HepG2 (cell line): ENCODE data around the gene C4B. TPM values are rescaled to one million over a fixed set of nuclear protein-coding genes. Genes with fewer than 3 reads are reported as not detected.

Experiments used
- BCL6 ChIP-seq: IDR thresholded peaks from 2 replicates; pipeline ENCODE4 v1.6.1; 2016; ENCODE audit warnings: missing genetic modification reagents, missing compliant biosample characterization
- CBFB ChIP-seq: sonication (generic); formaldehyde crosslinking; IDR thresholded peaks from 2 replicates; pipeline ENCODE4 v1.4.0; 2020; ENCODE audit warnings: missing genetic modification reagents
- CREB1 ChIP-seq, 2 experiments: fragments of 450-650 bp in 1 of 2; IDR thresholded peaks; 2 replicates each; pipeline ENCODE4 v1.6.1; 2016 to 2017; ENCODE audit warnings: control low read depth in 1 of 2, mild to moderate bottlenecking in 1 of 2, missing compliant biosample characterization in 1 of 2, missing genetic modification characterization in 1 of 2
- CREBL2 ChIP-seq: sonication (generic); formaldehyde crosslinking; IDR thresholded peaks from 2 replicates; pipeline ENCODE4 v1.8.1; 2023; ENCODE audit warnings: missing genetic modification reagents, mild to moderate bottlenecking, borderline replicate concordance
- GLI4 ChIP-seq: sonication (generic); formaldehyde crosslinking; IDR thresholded peaks from 2 replicates; pipeline ENCODE4 v1.5.1; 2020; ENCODE audit warnings: missing genetic modification reagents, mild to moderate bottlenecking, moderate library complexity, borderline replicate concordance
- GPN1 ChIP-seq: sonication (generic); formaldehyde crosslinking; IDR thresholded peaks from 2 replicates; pipeline ENCODE4 v1.5.1; 2020; ENCODE audit warnings: missing genetic modification reagents, borderline replicate concordance
- HDAC1 ChIP-seq: sonication (generic); formaldehyde crosslinking; IDR thresholded peaks from 2 replicates; pipeline ENCODE4 v1.5.1; 2020; ENCODE audit warnings: mild to moderate bottlenecking, missing genetic modification reagents
- PRDM10 ChIP-seq: sonication (generic); formaldehyde crosslinking; IDR thresholded peaks from 2 replicates; pipeline ENCODE4 v1.4.0; 2020; ENCODE audit warnings: low read depth, missing genetic modification reagents
- REL ChIP-seq: sonication (generic); formaldehyde crosslinking; conservative IDR thresholded peaks from 2 replicates; pipeline ENCODE4 v1.8.0; 2022; ENCODE audit warnings: mild to moderate bottlenecking, missing genetic modification reagents, moderate library complexity
- RELA ChIP-seq: sonication (generic); formaldehyde crosslinking; IDR thresholded peaks from 2 replicates; pipeline ENCODE4 v1.4.0; 2020; ENCODE audit warnings: missing genetic modification reagents
- TAF15 ChIP-seq: fragments of 200-400 bp; formaldehyde crosslinking; IDR thresholded peaks from one replicate; pipeline ENCODE4 v1.6.1; 2018; ENCODE audit warnings: mild to moderate bottlenecking, low read depth, low read length; ENCODE audit not compliant: poor library complexity, severe bottlenecking
- TSC22D2 ChIP-seq: sonication (generic); formaldehyde crosslinking; IDR thresholded peaks from 2 replicates; pipeline ENCODE4 v1.5.1; 2020; ENCODE audit warnings: missing genetic modification reagents, mild to moderate bottlenecking, borderline replicate concordance
- ZNF205 ChIP-seq: IDR thresholded peaks from 2 replicates; pipeline ENCODE4 v1.6.1; 2018; ENCODE audit warnings: missing biosample characterization, missing genetic modification reagents
- ZNF274 ChIP-seq: sonication (generic); formaldehyde crosslinking; IDR thresholded peaks from 2 replicates; pipeline ENCODE4 v1.5.1; 2020; ENCODE audit warnings: mild to moderate bottlenecking, missing genetic modification reagents
- ZNF333 ChIP-seq: sonication (generic); formaldehyde crosslinking; IDR thresholded peaks from 2 replicates; pipeline ENCODE4 v1.4.0; 2020; ENCODE audit warnings: mild to moderate bottlenecking, missing genetic modification reagents, borderline replicate concordance
- ZNF33B ChIP-seq: sonication (generic); formaldehyde crosslinking; IDR thresholded peaks from 2 replicates; pipeline ENCODE4 v1.5.1; 2020; ENCODE audit warnings: mild to moderate bottlenecking, missing genetic modification reagents
- ZNF558 ChIP-seq: sonication (generic); formaldehyde crosslinking; IDR thresholded peaks from 2 replicates; pipeline ENCODE4 v1.9.0; 2022; ENCODE audit warnings: mild to moderate bottlenecking, missing genetic modification reagents, borderline replicate concordance
- ZNF644 ChIP-seq: IDR thresholded peaks from 2 replicates; pipeline ENCODE4 v1.6.1; 2016; ENCODE audit warnings: low read depth
- ZNF660 ChIP-seq: sonication (generic); formaldehyde crosslinking; IDR thresholded peaks from 2 replicates; pipeline ENCODE4 v1.5.1; 2020; ENCODE audit warnings: mild to moderate bottlenecking, low read depth, missing genetic modification reagents, borderline replicate concordance
- polyA plus RNA-seq, 8 experiments: library from polyadenylated mRNA; depleted of rRNA in 3 of 8; stranded (reverse) in 7 of 8; unstranded in 1 of 8; fragments of >200 nt; fragmentation: Illumina TruSeq in 4 of 8; extraction: Trizol in 4 of 8; gene quantifications; 2 replicates each; pipeline versions ENCODE4 v1.2.1 to v1.2.3, GENCODE V29; 2011 to 2016; ENCODE audit warnings: low read depth in 4 of 8, missing spikeins in 1 of 8, mixed read lengths in 1 of 8; ENCODE audit not compliant: insufficient read depth in 1 of 8
- total RNA-seq, 5 experiments: library from RNA; depleted of rRNA; stranded (reverse); fragments of >200 nt; fragmentation: Illumina TruSeq; extraction: Trizol; gene quantifications; 2 replicates each; pipeline ENCODE4 v1.2.3, GENCODE V29; 2016; ENCODE audit warnings: low read depth in 1 of 5
- TF ChIP-seq, protein P1 (sequence below): sonication (generic); formaldehyde crosslinking; conservative IDR thresholded peaks from 2 replicates; pipeline ENCODE4 v1.4.0; 2020; ENCODE audit warnings: missing genetic modification reagents

The C4B gene
- total and polyA plus RNA-seq, 2 of the 13 experiments (the other 11 are each of a cell fraction or from before 2014, with no cell fraction given): 167 to 538 TPM

DNA sequence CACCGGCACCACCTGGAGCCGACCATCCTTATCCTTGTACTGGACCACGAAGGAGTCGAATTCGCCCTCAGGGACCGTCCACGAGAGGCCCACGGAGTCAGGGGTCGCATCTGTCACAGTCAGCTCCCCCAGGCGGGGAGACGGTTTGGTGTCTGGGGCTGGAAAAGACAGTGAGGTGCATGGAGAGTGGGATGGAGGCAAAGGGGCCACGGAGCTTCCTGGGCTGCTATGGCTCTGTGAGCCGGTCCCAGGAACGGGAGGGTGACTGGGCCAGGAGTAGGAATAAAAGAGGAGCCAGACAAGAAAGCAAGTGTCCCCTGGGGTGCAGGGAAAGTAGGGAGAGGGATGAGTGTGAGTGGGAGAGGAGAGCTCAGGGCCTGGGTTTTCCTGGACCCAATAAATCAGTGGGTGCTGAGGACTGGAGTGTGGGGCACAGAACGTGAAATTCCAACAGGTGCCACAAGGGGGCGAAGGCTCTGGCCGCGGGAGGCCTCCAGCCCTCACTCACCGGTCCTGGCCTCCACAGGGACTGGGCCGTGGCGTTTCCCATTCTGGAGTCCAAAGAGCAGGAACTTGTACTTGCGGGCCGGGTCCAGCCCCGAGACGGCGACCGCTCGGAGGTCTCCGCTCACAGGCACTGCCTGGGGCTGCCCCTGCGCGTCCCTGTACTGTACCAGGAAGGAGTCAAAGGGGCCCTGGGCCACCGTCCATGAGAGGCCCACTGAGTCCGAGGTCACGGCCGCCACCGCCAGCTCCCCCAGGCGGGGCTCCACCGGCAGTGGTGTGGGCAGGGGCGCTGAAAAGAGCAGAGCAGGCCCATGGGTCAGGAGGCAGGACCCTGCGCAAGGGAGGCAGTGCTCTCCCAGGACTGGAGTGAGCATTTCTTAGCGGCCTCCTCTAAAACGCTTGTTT lies 33.5 kb downstream of the C4B start (continued):
- TF ChIP-seq GLI4 (CRISPR knock-in tag) (peak; percentile 56; the same call in 1 of the 2 replicates), ZNF205 (CRISPR knock-in tag) (no peak), CREB1 (IDR thresholded peaks at IDR 0.05) (no peak), CREB1 (CRISPR knock-in tag; IDR thresholded peaks at IDR 0.05) (no peak), BCL6 (peak; percentile 36; the same call in 1 of the 2 replicates), ZNF33B (CRISPR knock-in tag) (no peak), RELA (no peak), ZNF333 (CRISPR knock-in tag) (no peak), TSC22D2 (0 out of 2 replicates have a peak, but pooled peaks have one; percentile 74), REL (CRISPR knock-in tag) (no peak), CREBL2 (no peak; the same call in 1 of the 2 replicates), PRDM10 (CRISPR knock-in tag) (peak; percentile 36; the same call in 1 of the 2 replicates), ZNF644 (CRISPR knock-in tag) (peak; percentile 80; the same call in 1 of the 2 replicates), HDAC1 (CRISPR knock-in tag) (peak; percentile 87), ZNF660 (CRISPR knock-in tag) (no peak), CBFB (CRISPR knock-in tag) (peak; percentile 62; the same call in 1 of the 2 replicates), ZNF274 (CRISPR knock-in tag) (peak; percentile 84; the same call in 1 of the 2 replicates), ZNF558 (0 out of 2 replicates have a peak, but pooled peaks have one; percentile 39), TAF15 (peak; percentile 77), GPN1 (no peak)
- TF ChIP-seq, protein P1, sequence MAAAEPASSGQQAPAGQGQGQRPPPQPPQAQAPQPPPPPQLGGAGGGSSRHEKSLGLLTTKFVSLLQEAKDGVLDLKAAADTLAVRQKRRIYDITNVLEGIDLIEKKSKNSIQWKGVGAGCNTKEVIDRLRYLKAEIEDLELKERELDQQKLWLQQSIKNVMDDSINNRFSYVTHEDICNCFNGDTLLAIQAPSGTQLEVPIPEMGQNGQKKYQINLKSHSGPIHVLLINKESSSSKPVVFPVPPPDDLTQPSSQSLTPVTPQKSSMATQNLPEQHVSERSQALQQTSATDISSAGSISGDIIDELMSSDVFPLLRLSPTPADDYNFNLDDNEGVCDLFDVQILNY: peak; percentile 55
